SJCRH30 (cell line): ENCODE results near the gene TMCO2. TPM values are rescaled to one million over a fixed set of nuclear protein-coding genes. Genes with fewer than 3 reads are reported as not detected.
"Not testable (repeated sequence)": the region's sequence is repeated elsewhere in the genome, so short reads cannot be mapped to it uniquely, and the experiment has no call there.

Experiments
- DNase-seq, 2 experiments: peaks; one replicate each; pipeline ENCODE4 v3.0.0-alpha.2; 2015 to 2020
- H3K27ac ChIP-seq: fragments of 250-450 bp; sonication (Bioruptor Pico); 2 replicates; pipeline ENCODE4 v1.5.1; 2020; ENCODE audit warnings: mild to moderate bottlenecking, moderate library complexity
- H3K27me3 ChIP-seq: fragments of 250-450 bp; sonication (Bioruptor Pico); 2 replicates; pipeline ENCODE4 v1.5.1; 2020; ENCODE audit warnings: mild to moderate bottlenecking, moderate library complexity
- H3K36me3 ChIP-seq: fragments of 250-450 bp; sonication (Bioruptor Pico); 2 replicates; pipeline ENCODE4 v1.5.1; 2020; ENCODE audit warnings: mild to moderate bottlenecking, moderate library complexity
- H3K4me1 ChIP-seq: fragments of 250-450 bp; sonication (Bioruptor Pico); 2 replicates; pipeline ENCODE4 v1.5.1; 2020; ENCODE audit warnings: mild to moderate bottlenecking, moderate library complexity
- H3K4me3 ChIP-seq: fragments of 250-450 bp; sonication (Bioruptor Pico); 2 replicates; pipeline ENCODE4 v1.5.1; 2020; ENCODE audit warnings: mild to moderate bottlenecking, moderate library complexity
- H3K9me3 ChIP-seq: fragments of 250-450 bp; sonication (Bioruptor Pico); replicated peaks from 2 replicates; pipeline ENCODE4 v1.5.1; 2020; ENCODE audit warnings: mild to moderate bottlenecking, moderate library complexity
- total RNA-seq: library from RNA; depleted of rRNA; stranded (reverse); fragments of >200 nt; shearing (Covaris generic); gene quantifications from 2 replicates; pipeline ENCODE4 v1.2.3, GENCODE V29; 2014; rRNA removed

TMCO2 gene
- not detected in 2 replicates for total RNA-seq

- Histone ChIP-seq H3K27ac (no peak within 1 kb of the TSS), H3K9me3 (no peaks in the 10 kb centered on the region), H3K4me1 (peaks cover 7% of the 10 kb centered on the region), H3K4me3 (no peak within 1 kb of the TSS), H3K36me3 (no peaks in the 10 kb centered on the region), H3K27me3 (no peaks in the 10 kb centered on the region)
- DNase-seq, result no peak
These were observed at the start of gene TMCO2 for GRCh38 chr1:40247655-40248054. TSS of gene TMCO2 (plus strand) at chr1:40247937. CDS start at chr1:40247994, 57 bp downstream.

DNA sequence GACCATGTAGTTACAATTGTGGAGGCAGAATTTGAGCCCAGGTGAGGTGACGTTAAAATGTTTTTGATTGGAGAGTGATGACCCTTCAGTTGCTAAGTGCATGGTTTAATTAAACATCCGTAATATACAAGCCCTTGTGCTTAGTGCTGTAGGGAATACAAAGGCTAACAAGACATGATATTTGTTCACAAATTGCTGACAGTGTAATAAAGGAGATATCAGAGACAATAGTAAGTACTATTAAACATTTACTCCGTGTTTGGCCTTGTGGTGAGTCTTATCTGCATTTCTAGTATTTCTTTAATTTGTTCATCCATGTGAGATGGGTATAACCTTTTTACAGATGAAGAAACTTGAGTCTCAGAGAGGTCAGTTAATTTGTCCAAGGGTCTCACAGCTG, 48.6 kb upstream of the TMCO2 start:
- H3K4me1 ChIP-seq, result no peaks in the 10 kb centered on the region
- peaks cover 22% of the 10 kb centered on the region for H3K36me3 ChIP-seq
- no peak for DNase-seq
- H3K9me3 ChIP-seq, result no peaks in the 10 kb centered on the region
- no peak overlapping the region for H3K4me3 ChIP-seq
- no peak overlapping the region for H3K27ac ChIP-seq
- no peaks in the 10 kb centered on the region for H3K27me3 ChIP-seq

DNA sequence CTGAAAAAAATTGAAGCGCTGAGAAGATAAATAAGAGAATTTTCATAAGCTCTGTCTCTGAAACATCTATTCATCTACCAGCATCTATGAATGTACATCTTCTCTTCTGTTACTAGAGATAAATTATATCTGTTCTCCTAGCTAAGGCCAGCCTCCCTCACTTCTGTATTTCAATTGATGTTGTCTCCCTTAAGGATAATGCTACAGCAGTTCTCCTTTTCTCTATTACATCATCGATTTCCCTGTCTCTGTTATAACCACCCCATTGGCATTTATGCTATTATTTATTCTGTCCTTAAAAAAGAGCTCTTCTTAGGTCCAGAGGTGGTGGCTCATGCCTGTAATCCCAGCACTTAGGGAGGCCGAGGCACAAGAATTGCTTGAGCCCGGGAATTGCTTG, 42.9 kb upstream of the TMCO2 start:
- Histone ChIP-seq H3K36me3 (peaks cover 27% of the 10 kb centered on the region), H3K4me3 (no peak overlapping the region)
- no peak for DNase-seq

GRCh38 chr1:40210511-40211204, 37.1 kb upstream of the TMCO2 start:
- Histone ChIP-seq H3K9me3 (0 out of 2 replicates have a peak, but pooled peaks cover 3% of the 10 kb centered on the region), H3K4me3 (no peak overlapping the region), H3K4me1 (no peaks in the 10 kb centered on the region), H3K27me3 (no peaks in the 10 kb centered on the region), H3K27ac (no peak overlapping the region), H3K36me3 (peaks cover 47% of the 10 kb centered on the region)
- no peak for DNase-seq

More for the DNA sequence above, 42.9 kb upstream of the TMCO2 start:
- Histone ChIP-seq H3K27me3 (no peaks in the 10 kb centered on the region), H3K9me3 (no peaks in the 10 kb centered on the region), H3K27ac (no peak overlapping the region), H3K4me1 (no peaks in the 10 kb centered on the region)

DNA sequence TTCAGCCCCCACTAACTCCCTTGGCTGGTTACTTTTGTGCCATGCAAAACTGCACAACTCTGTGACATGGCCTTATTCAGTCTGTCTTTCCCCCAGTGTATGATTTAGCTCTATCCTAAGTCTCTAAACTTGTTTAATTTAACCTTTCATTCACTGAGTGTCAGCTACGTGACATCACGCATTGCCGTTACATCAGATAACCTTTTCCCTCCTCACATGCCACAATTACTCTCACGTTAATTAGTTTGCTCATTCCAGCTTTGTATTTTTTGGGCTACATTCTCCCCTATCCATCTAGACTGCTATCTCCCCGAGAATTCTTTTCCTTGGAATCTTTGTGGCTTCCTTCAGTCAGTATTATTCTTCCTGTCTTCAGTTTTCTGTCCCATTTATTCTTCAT, 29.4 kb upstream of the TMCO2 start:
- DNase-seq, result no peak
- H3K27me3 ChIP-seq, result no peaks in the 10 kb centered on the region
- H3K27ac ChIP-seq, result no peak overlapping the region
- H3K36me3 ChIP-seq, result peaks cover 25% of the 10 kb centered on the region
- H3K9me3 ChIP-seq, result no peaks in the 10 kb centered on the region
- no peaks in the 10 kb centered on the region; the same call in 1 of the 2 replicates for H3K4me1 ChIP-seq
- H3K4me3 ChIP-seq, result no peak overlapping the region

GRCh38 chr1:40221471-40221905, 26.2 kb upstream of the TMCO2 start:
- peaks cover 19% of the 10 kb centered on the region for H3K36me3 ChIP-seq
- not testable (repeated sequence) for H3K9me3 ChIP-seq, H3K27ac ChIP-seq, H3K4me1 ChIP-seq, H3K4me3 ChIP-seq, H3K27me3 ChIP-seq, DNase-seq

GRCh38 chr1:40221977-40222772, 25.6 kb upstream of the TMCO2 start:
- H3K36me3 ChIP-seq, result peaks cover 22% of the 10 kb centered on the region
- no peaks in the 10 kb centered on the region for H3K9me3 ChIP-seq
- no peak overlapping the region for H3K4me3 ChIP-seq
- H3K27ac ChIP-seq, result no peak overlapping the region
- no peak for DNase-seq
- H3K27me3 ChIP-seq, result no peaks in the 10 kb centered on the region
- H3K4me1 ChIP-seq, result no peaks in the 10 kb centered on the region; the same call in 1 of the 2 replicates

- Histone ChIP-seq H3K4me3 (no peak overlapping the region), H3K4me1 (no peaks in the 10 kb centered on the region; the same call in 1 of the 2 replicates), H3K36me3 (peaks cover 27% of the 10 kb centered on the region), H3K27me3 (no peaks in the 10 kb centered on the region), H3K9me3 (no peaks in the 10 kb centered on the region), H3K27ac (no peak overlapping the region)
- no peak for DNase-seq
These were observed 23.7 kb upstream of the TMCO2 start for GRCh38 chr1:40224040-40224439.

DNA sequence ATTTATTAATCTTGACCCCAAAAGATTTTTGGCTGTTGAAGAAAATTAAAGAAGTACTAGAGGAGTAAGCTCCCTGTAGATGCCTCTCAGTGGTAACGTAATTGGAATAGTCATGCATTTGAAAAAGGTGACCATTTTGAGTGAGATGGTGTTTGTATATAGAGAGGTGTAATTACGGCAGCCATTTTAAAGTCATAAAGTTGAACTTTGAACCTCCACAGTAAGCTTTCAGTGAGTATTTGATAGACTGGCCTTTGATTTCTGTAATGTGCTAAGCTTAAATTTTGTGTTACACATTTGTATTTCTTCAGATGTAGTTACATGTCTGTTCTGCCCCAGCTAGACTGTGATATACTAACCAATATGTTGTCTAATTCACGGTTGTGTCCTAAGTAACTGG, 21.5 kb upstream of the TMCO2 start:
- Histone ChIP-seq H3K4me1 (no peaks in the 10 kb centered on the region), H3K27ac (no peak overlapping the region), H3K4me3 (no peak overlapping the region), H3K27me3 (no peaks in the 10 kb centered on the region), H3K9me3 (no peaks in the 10 kb centered on the region), H3K36me3 (peaks cover 28% of the 10 kb centered on the region)
- no peak for DNase-seq

- Histone ChIP-seq H3K27ac (no peak overlapping the region), H3K9me3 (no peaks in the 10 kb centered on the region), H3K27me3 (no peaks in the 10 kb centered on the region), H3K4me1 (no peaks in the 10 kb centered on the region), H3K36me3 (peaks cover 44% of the 10 kb centered on the region), H3K4me3 (no peak overlapping the region)
- DNase-seq, result no peak
These were observed 15.3 kb upstream of the TMCO2 start for GRCh38 chr1:40232444-40232843.

- no peak overlapping the region for H3K27ac ChIP-seq
- peaks cover 41% of the 10 kb centered on the region for H3K36me3 ChIP-seq
- H3K4me1 ChIP-seq, result peaks cover 4% of the 10 kb centered on the region
- H3K4me3 ChIP-seq, result no peak overlapping the region
- no peaks in the 10 kb centered on the region for H3K9me3 ChIP-seq
- DNase-seq, result no peak
- no peaks in the 10 kb centered on the region for H3K27me3 ChIP-seq
These were observed 8.1 kb upstream of the TMCO2 start for GRCh38 chr1:40239626-40240025.

DNA sequence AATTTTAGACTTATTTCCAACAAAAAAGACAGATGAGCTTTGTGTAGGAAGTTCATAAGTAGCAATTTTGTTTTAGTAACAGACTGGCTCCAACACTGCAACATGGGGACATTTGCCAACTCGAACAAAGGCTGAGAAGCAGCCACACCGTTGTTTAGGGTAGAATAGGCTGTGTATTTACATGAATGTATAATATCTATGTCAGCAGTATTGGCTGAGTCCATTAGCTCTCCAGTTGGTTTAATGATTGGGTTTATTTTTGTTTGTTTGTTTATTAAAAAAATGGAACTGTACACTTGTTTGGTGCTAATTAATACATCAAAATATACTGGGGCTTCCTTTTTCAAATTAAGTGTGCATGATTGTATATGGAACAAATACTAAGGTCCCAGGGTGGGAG, 7.3 kb upstream of the TMCO2 start:
- no peak overlapping the region for H3K4me3 ChIP-seq
- H3K36me3 ChIP-seq, result peaks cover 37% of the 10 kb centered on the region
- no peak overlapping the region for H3K27ac ChIP-seq
- no peak for DNase-seq
- no peaks in the 10 kb centered on the region for H3K9me3 ChIP-seq
- H3K4me1 ChIP-seq, result peaks cover 10% of the 10 kb centered on the region
- no peaks in the 10 kb centered on the region for H3K27me3 ChIP-seq

DNA sequence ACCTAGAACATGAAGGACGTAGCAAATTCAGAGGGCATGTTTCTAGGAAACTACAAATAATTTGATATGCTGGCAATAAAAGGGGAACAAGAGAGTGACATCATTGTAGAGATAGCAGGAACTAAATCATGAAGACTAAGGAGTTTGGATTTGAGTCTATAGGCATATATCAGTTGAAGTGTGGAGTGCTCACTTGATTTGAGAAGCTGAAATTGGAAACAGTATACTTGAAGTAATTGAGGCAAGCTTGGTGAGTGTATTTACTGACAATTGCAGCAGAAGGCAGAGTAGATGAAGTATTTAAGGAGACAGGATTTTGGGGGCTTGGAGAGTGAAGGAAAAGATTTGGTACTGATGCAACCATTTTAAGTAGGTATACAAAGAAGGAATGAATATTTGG, 6.4 kb upstream of the TMCO2 start:
- no peak overlapping the region for H3K4me3 ChIP-seq
- DNase-seq, result no peak
- no peak overlapping the region for H3K27ac ChIP-seq
- H3K36me3 ChIP-seq, result peaks cover 27% of the 10 kb centered on the region
- no peaks in the 10 kb centered on the region for H3K27me3 ChIP-seq
- peaks cover 10% of the 10 kb centered on the region for H3K4me1 ChIP-seq
- H3K9me3 ChIP-seq, result no peaks in the 10 kb centered on the region

- no peak overlapping the region for H3K27ac ChIP-seq
- H3K4me1 ChIP-seq, result peaks cover 10% of the 10 kb centered on the region
- no peaks in the 10 kb centered on the region for H3K27me3 ChIP-seq
- peaks cover 8% of the 10 kb centered on the region for H3K36me3 ChIP-seq
- H3K4me3 ChIP-seq, result no peak overlapping the region
- no peaks in the 10 kb centered on the region for H3K9me3 ChIP-seq
- DNase-seq, result no peak
These were observed 4.4 kb upstream of the TMCO2 start for GRCh38 chr1:40243351-40243750.

- Histone ChIP-seq H3K36me3 (no peaks in the 10 kb centered on the region), H3K27ac (no peak overlapping the region), H3K4me3 (no peak overlapping the region), H3K4me1 (peaks cover 10% of the 10 kb centered on the region), H3K27me3 (no peaks in the 10 kb centered on the region), H3K9me3 (no peaks in the 10 kb centered on the region)
- DNase-seq, result no peak
These were observed 3.5 kb upstream of the TMCO2 start for GRCh38 chr1:40244138-40244744.
